ENCODE measurements around the gene PTPRN2. TPM values are rescaled to one million over a fixed set of nuclear protein-coding genes. Genes with fewer than 3 reads are reported as not detected.

PTPRN2 gene
- polyA plus RNA-seq, 1 of the 3 experiments (the other 2 are of a cell fraction) = 4.0 TPM

DNA sequence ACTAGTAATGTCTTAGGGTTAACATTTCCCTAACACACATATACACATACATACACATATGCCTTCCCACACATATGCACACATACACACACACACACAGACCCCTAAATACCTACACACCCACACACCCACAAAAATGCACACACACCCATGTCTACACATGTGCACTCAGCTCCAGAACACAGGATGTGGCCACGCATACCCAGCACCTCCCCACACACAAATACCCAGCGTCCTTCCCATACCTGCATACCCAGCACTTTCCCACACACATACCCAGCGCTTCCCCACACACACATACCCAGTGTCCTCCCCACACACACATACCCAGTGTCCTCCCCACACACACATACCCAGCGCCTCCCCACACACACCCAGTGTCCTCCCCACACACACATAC, 715.9 kb downstream of the PTPRN2 start (continued):
- TF ChIP-seq TEAD4 (IDR thresholded peaks at IDR 0.05; ENCODE audit: borderline replicate concordance, insufficient read depth) (no peak), EP300 (IDR thresholded peaks at IDR 0.05; ENCODE audit: borderline replicate concordance in 1 of 2, low read depth in 1 of 2, low read length in 1 of 2) (no peak), POLR2AphosphoS5 (IDR thresholded peaks at IDR 0.05; ENCODE audit: low read depth, low read length) (no peak), SIN3A (IDR thresholded peaks at IDR 0.05; ENCODE audit: borderline replicate concordance, low read depth, low read length) (no peak), YY1 (IDR thresholded peaks at IDR 0.05; ENCODE audit: low read depth) (no peak)
- TF ChIP-seq, protein P1, sequence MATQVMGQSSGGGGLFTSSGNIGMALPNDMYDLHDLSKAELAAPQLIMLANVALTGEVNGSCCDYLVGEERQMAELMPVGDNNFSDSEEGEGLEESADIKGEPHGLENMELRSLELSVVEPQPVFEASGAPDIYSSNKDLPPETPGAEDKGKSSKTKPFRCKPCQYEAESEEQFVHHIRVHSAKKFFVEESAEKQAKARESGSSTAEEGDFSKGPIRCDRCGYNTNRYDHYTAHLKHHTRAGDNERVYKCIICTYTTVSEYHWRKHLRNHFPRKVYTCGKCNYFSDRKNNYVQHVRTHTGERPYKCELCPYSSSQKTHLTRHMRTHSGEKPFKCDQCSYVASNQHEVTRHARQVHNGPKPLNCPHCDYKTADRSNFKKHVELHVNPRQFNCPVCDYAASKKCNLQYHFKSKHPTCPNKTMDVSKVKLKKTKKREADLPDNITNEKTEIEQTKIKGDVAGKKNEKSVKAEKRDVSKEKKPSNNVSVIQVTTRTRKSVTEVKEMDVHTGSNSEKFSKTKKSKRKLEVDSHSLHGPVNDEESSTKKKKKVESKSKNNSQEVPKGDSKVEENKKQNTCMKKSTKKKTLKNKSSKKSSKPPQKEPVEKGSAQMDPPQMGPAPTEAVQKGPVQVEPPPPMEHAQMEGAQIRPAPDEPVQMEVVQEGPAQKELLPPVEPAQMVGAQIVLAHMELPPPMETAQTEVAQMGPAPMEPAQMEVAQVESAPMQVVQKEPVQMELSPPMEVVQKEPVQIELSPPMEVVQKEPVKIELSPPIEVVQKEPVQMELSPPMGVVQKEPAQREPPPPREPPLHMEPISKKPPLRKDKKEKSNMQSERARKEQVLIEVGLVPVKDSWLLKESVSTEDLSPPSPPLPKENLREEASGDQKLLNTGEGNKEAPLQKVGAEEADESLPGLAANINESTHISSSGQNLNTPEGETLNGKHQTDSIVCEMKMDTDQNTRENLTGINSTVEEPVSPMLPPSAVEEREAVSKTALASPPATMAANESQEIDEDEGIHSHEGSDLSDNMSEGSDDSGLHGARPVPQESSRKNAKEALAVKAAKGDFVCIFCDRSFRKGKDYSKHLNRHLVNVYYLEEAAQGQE (IDR thresholded peaks at IDR 0.05; ENCODE audit: low read depth, low read length) = no peak
- TF ChIP-seq, protein P2, sequence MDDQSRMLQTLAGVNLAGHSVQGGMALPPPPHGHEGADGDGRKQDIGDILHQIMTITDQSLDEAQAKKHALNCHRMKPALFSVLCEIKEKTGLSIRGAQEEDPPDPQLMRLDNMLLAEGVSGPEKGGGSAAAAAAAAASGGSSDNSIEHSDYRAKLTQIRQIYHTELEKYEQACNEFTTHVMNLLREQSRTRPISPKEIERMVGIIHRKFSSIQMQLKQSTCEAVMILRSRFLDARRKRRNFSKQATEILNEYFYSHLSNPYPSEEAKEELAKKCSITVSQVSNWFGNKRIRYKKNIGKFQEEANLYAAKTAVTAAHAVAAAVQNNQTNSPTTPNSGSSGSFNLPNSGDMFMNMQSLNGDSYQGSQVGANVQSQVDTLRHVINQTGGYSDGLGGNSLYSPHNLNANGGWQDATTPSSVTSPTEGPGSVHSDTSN (IDR thresholded peaks at IDR 0.05) = no peak
- TF ChIP-seq, protein P3, sequence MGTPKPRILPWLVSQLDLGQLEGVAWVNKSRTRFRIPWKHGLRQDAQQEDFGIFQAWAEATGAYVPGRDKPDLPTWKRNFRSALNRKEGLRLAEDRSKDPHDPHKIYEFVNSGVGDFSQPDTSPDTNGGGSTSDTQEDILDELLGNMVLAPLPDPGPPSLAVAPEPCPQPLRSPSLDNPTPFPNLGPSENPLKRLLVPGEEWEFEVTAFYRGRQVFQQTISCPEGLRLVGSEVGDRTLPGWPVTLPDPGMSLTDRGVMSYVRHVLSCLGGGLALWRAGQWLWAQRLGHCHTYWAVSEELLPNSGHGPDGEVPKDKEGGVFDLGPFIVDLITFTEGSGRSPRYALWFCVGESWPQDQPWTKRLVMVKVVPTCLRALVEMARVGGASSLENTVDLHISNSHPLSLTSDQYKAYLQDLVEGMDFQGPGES (IDR thresholded peaks at IDR 0.05; ENCODE audit: low read depth, low read length) = no peak

DNA sequence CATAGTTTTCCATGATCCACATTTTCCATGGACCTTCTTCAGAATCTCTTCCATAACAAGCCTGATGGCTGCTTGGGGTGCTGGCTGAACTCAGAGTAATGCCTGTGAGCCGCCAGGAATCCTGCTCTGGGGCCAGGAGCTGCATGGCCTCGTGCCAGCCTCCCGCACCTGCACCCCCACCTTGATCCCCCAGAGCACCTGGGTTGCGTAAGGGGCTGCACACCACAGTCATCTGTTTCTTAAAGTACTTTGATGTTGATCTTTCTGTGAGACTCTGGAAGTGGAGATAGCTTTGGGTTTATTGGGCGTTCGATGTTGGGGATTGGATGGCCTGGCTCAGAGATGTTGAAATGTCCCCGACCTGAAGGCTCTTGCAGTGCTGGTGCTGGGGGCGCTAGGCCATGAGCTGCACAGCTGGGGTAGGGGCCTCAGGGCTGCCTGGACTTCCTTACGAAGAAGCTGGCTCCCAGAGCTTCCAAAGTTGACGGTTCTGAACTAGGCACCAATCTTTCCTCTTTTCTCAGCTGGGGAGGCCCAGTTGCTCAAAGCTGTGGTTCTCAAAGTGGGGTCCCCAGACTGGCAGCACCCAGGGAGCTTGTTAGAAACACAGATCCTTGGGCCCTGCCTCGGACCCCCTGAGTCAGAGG, 716.9 kb downstream of the PTPRN2 start:
- DNase-seq = no peak
- no peaks in the 10 kb centered on the region for H3K79me2 ChIP-seq (ENCODE audit: insufficient read depth)
- H3K36me3 ChIP-seq (replicated peaks in 1 of 2; ENCODE audit: control insufficient read depth in 1 of 2, insufficient read depth in 2 of 2, low read length in 1 of 2) = no peaks in the 10 kb centered on the region
- ChIA-PET POLR2A (no interaction called here), CTCF (interaction anchor here (1.1 to 1.2 kb wide), 2 partner anchors 30 to 438 kb away, joined by 3 to 5 read pairs; no protein-coding TSS in a partner anchor)
- H3K27me3 ChIP-seq (ENCODE audit: insufficient read depth) = no peaks in the 10 kb centered on the region
- H3K27ac ChIP-seq (ENCODE audit: low read depth in 2 of 2, low read length in 1 of 2) = no peak overlapping the region
- no peak overlapping the region for H3K4me3 ChIP-seq (ENCODE audit: low read depth in 2 of 2, low read length in 1 of 2)
- WGBS (ENCODE audit: low lambda C conversion rate) = 35% methylated on average over 9 of the region's 11 CpGs
- TF ChIP-seq, protein P4, sequence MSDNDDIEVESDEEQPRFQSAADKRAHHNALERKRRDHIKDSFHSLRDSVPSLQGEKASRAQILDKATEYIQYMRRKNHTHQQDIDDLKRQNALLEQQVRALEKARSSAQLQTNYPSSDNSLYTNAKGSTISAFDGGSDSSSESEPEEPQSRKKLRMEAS (IDR thresholded peaks at IDR 0.05; ENCODE audit: low read depth) = no peak
- TF ChIP-seq POLR2AphosphoS5 (IDR thresholded peaks at IDR 0.05; ENCODE audit: low read depth, low read length) = no peak
- TF ChIP-seq TAF1 (IDR thresholded peaks at IDR 0.05; ENCODE audit: borderline replicate concordance, low read depth, low read length) = no peak
- TF ChIP-seq SMC3 (IDR thresholded peaks at IDR 0.05; ENCODE audit: low read depth, low read length) = no peak
- H2AFZ ChIP-seq (ENCODE audit: low read depth) = no peak overlapping the region
- no peaks in the 10 kb centered on the region for H4K20me1 ChIP-seq (ENCODE audit: insufficient read depth)
- H3F3A ChIP-seq (replicated peaks; ENCODE audit: insufficient read depth) = no peaks in the 10 kb centered on the region
- no peaks in the 10 kb centered on the region for H3K9me2 ChIP-seq
- no peak overlapping the region for H3K9ac ChIP-seq
- no peak overlapping the region for H3K4me2 ChIP-seq
- peaks cover 0 to 2% of the 10 kb centered on the region in 2 experiments; a peak in 1 of 4 replicates for H3K4me1 ChIP-seq (ENCODE audit: control insufficient read depth in 1 of 2, insufficient read depth in 2 of 2, low read depth in 1 of 2, low read length in 1 of 2)
- no peaks in the 10 kb centered on the region for H3K9me3 ChIP-seq
